Activated CD4-positive, alpha-beta T cell treated with anti-CD3 and anti-CD28 coated beads for 48 hours (primary cell): ENCODE measurements around the gene ATP5PD.
"Not testable (repeated sequence)": the region's sequence is repeated elsewhere in the genome, so short reads cannot be mapped to it uniquely, and the experiment has no call there.

Experiments
- DNase-seq: peaks from one replicate; pipeline ENCODE4 v3.0.0-alpha.2; 2020

ATP5PD gene

DNA sequence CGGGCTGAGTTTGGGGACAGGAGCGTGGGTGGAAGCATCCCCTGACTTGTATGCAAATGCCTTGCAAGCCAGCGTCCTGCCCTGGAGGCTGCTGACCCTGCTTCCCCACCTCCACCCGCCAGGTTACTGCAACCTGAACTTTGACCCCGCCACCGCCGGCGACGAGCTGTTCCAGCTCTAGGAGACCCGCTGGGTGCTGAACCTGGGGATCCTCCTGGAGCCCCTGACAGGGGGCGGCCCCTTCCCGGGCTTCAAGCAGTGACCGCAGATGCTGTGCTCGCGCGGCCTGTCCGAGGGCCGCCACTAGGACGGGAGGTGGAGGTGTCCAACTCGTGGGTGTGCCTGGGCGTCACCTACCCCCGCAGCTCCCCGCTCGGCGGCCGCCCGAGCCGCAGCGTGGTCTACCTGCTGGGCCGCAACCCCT, 30.3 kb upstream of the ATP5PD start:
- DNase-seq: no peak

- DNase-seq: no peak
These were observed 29.0 kb upstream of the ATP5PD start for GRCh38 chr17:75075597-75076336.

DNA sequence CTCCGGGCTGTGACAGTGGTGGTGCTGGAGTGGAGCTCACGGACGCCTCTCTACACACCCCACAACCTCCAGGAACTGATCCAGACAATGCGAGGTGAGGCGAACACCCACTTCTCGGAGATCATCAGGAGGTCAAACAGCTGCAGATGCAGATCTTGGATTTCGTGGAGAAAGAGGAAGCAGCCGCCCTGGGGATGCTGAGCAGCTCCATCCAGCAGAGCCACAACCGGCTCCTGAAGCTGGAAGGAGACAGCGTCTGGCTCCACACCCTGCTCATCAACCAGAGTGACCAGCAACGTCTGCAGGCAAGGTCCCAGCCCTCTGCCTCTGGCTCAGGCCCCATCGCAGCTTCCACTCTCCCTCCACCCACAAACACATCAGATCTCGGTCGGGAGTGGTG, 27.8 kb upstream of the ATP5PD start:
- no peak for DNase-seq

DNA sequence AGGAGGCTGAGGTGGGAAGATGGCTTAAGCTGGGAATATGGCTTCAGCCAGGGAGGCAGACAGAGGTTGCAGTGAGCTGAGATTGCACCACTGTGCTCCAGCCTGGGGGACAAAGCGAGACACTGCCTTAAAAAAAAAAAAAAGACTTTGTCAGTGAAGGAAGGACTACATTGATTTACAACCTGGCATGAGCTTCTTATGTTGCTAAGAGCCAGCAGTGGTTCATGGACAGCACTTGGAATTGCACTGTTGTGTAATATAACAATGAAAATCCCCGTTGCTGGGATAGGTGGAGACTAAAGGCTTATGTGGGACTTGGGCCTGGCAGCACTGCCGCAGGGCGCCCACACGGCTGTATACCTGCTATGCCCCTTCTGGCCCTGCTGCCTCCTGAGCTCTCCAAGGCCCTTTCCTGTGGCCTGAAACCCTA, 26.9 kb upstream of the ATP5PD start:
- no peak for DNase-seq

GRCh38 chr17:75072909-75073308, 26.1 kb upstream of the ATP5PD start:
- DNase-seq: not testable (repeated sequence)

- DNase-seq: not testable (repeated sequence)
These were observed 24.9 kb upstream of the ATP5PD start for GRCh38 chr17:75071478-75072271.

GRCh38 chr17:75069783-75070182, 23.0 kb upstream of the ATP5PD start:
- DNase-seq: no peak

DNA sequence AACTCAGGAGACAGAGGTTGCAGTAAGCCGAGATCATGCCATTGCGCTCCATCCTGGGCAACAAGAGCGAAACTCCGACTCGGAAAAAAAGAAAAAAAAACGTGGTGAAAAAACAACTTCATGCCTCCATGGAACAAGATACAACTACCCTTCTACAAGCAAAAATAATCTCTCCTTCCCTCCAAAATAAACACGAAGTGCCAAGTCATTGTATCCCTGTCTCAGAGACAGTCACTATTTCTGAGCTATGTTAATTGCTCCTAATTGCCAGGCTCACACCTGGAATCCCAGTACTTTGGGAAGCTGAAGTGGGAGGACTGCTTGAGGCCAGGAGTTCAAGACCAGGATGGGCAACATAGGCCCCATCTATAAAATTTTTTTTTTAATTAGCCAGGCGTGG, 22.0 kb upstream of the ATP5PD start:
- DNase-seq: no peak

GRCh38 chr17:75067856-75068255, 21.1 kb upstream of the ATP5PD start:
- peak; percentile 40 for DNase-seq

GRCh38 chr17:75065562-75066151, 18.9 kb upstream of the ATP5PD start:
- peak; percentile 40 for DNase-seq

- no peak for DNase-seq
These were observed 18.2 kb upstream of the ATP5PD start for GRCh38 chr17:75064867-75065561.

GRCh38 chr17:75064460-75064859, 17.7 kb upstream of the ATP5PD start:
- DNase-seq: no peak

- DNase-seq: no peak
These were observed 17.3 kb upstream of the ATP5PD start for GRCh38 chr17:75064040-75064439.

GRCh38 chr17:75063626-75064025, 16.9 kb upstream of the ATP5PD start:
- DNase-seq: no peak

GRCh38 chr17:75063201-75063600, 16.4 kb upstream of the ATP5PD start:
- no peak for DNase-seq

DNA sequence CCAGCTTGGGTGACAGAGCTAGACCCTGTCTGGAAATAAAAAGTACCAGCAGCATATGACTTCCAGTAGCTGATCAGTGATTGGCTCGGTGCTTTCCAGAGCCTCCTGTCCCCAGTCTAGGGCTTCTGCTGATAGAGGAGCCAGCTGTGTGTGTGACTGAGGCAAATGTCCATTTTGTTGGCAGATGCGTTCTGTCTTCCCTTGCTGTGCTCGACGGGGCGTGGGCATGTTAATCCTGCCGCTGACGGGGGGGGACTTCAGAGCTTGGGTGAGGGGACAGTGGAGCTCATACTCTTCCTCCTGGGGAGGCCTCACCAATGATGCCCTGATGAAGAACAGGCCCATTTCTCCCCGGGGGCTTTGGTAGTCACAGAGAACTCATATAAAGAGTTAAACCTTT, 14.8 kb upstream of the ATP5PD start:
- no peak for DNase-seq

- no peak for DNase-seq
These were observed 14.3 kb upstream of the ATP5PD start for GRCh38 chr17:75061055-75061438.

- no peak for DNase-seq
These were observed 13.8 kb upstream of the ATP5PD start for GRCh38 chr17:75060434-75061054.

DNA sequence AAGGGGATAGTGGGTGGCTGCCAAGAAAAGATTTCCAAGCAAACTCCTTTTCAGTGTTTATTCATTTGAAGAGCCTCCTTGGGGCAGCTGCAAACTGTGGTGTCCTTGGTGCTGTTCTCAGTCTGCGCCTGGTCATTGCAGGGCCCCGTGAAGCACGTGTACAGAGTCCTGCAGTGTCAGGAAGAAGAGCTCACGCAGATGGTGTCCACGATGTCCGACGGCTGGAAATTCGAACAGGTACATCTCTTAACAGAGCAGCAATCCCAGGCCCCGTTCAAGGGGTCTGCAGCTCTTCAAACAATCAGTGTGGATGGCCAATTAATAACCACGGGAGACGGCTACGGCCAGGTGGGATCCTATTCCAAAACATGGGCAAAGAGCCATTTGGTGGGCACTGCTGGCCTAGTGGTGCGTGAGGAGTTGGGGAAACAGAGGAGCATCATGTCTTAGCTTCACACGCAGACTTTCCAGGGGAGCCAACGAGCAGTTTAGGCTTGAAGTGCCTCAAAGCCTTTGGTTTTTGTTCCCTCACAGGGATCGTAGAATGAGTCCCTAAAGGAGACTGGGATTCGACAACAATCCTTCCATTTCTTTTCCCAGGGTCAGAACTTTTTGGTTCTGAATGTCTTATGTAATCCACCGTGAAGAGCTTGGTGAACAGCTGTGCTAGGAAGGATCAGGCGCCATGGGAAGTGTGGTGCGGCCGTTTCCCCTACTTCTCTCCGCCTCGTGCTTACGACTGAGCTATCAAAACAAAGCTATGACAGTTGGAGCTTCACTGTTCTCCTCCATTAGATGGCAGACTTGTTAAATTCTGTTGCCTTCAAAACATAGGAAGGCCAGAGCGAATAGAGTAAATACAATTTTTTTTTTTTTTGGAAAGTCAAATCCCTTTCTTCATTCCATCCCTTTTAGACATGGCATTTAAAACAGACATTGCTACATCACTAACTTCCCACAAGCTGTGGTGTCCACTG, 12.9 kb upstream of the ATP5PD start:
- DNase-seq: no peak

GRCh38 chr17:75051941-75052340, 5.2 kb upstream of the ATP5PD start:
- DNase-seq: no peak

- no peak for DNase-seq
These were observed 2.9 kb upstream of the ATP5PD start for GRCh38 chr17:75049706-75050105.

GRCh38 chr17:75049057-75049456, 2.3 kb upstream of the ATP5PD start:
- DNase-seq: no peak
